Breast epithelium (tissue), 3 donors: Measurements from ENCODE around the gene SENP6.

Experiments used
- CTCF ChIP-seq, 3 donors: fragments of 450-650 bp; IDR thresholded peaks; one replicate each; pipeline ENCODE4 v1.5.1; 2016 to 2017; ENCODE audit warnings: antibody characterized with exemption in 3 of 3, mild to moderate bottlenecking in 3 of 3, moderate library complexity in 3 of 3
- POLR2A ChIP-seq: fragments of 450-650 bp; IDR thresholded peaks from one replicate; pipeline ENCODE4 v1.6.1; 2016; ENCODE audit warnings: antibody characterized with exemption, mild to moderate bottlenecking, moderate library complexity
- POLR2AphosphoS5 ChIP-seq, 3 donors: sonication (generic); formaldehyde crosslinking; IDR thresholded peaks; one replicate each; pipeline ENCODE4 v1.6.1; 2017; ENCODE audit warnings: antibody characterized with exemption in 3 of 3

- TF ChIP-seq CTCF (IDR thresholded peaks at IDR 0.05) (no peak), POLR2AphosphoS5 (IDR thresholded peaks at IDR 0.05) (no peak), POLR2A (no peak)
These were observed 142.3 kb downstream of the SENP6 start for GRCh38 chr6:75743971-75744370.
